Measurements from ENCODE around the gene ADAMTSL1. TPM values are rescaled to one million over a fixed set of nuclear protein-coding genes. Genes with fewer than 3 reads are reported as not detected.

Gene ADAMTSL1
- total RNA-seq, 2 experiments from 2014 or later = not detected

GRCh38 chr9:18727904-18728303 is 254.0 kb downstream of the ADAMTSL1 start:
- Mint-ChIP-seq H3K36me3 (ENCODE audit: low read depth) (no peaks in the 10 kb centered on the region), H3K27ac (no peak overlapping the region), H3K4me1 (no peaks in the 10 kb centered on the region), H3K4me3 (no peak overlapping the region), H3K27me3 (peaks cover 2% of the 10 kb centered on the region), H3K9me3 (no peaks in the 10 kb centered on the region)
- no peak for DNase-seq
- ChIA-PET POLR2A (no interaction called here), CTCF (no interaction called here)

- no peak overlapping the region for H3K4me3 Mint-ChIP-seq
- ChIA-PET POLR2A (no interaction called here), CTCF (no interaction called here)
- no peaks in the 10 kb centered on the region for H3K36me3 Mint-ChIP-seq (ENCODE audit: low read depth)
- H3K27ac Mint-ChIP-seq = no peak overlapping the region
- H3K9me3 Mint-ChIP-seq = no peaks in the 10 kb centered on the region
- H3K4me1 Mint-ChIP-seq = no peaks in the 10 kb centered on the region
- peaks cover 2% of the 10 kb centered on the region for H3K27me3 Mint-ChIP-seq
- no peak for DNase-seq
Observed at GRCh38 chr9:18728642-18729041, 254.7 kb downstream of the ADAMTSL1 start.

GRCh38 chr9:18730241-18730640 is 256.3 kb downstream of the ADAMTSL1 start:
- CTCF ChIA-PET = no interaction called here
- H3K9me3 Mint-ChIP-seq = no peaks in the 10 kb centered on the region
- H3K4me1 Mint-ChIP-seq = no peaks in the 10 kb centered on the region
- DNase-seq = no peak
- POLR2A ChIA-PET = no interaction called here
- no peaks in the 10 kb centered on the region for H3K36me3 Mint-ChIP-seq (ENCODE audit: low read depth)
- H3K27me3 Mint-ChIP-seq = peaks cover 2% of the 10 kb centered on the region
- no peak overlapping the region for H3K4me3 Mint-ChIP-seq
- H3K27ac Mint-ChIP-seq = no peak overlapping the region

- H3K27ac Mint-ChIP-seq = no peak overlapping the region
- no peaks in the 10 kb centered on the region for H3K9me3 Mint-ChIP-seq
- H3K27me3 Mint-ChIP-seq = peaks cover 10% of the 10 kb centered on the region
- no peaks in the 10 kb centered on the region for H3K4me1 Mint-ChIP-seq
- CTCF ChIA-PET = no interaction called here
- H3K36me3 Mint-ChIP-seq (ENCODE audit: low read depth) = no peaks in the 10 kb centered on the region
- H3K4me3 Mint-ChIP-seq = no peak overlapping the region
- DNase-seq = no peak
- POLR2A ChIA-PET = no interaction called here
Observed at GRCh38 chr9:18739127-18739526, 265.2 kb downstream of the ADAMTSL1 start.

GRCh38 chr9:18739641-18740318 is 265.8 kb downstream of the ADAMTSL1 start:
- no peak for DNase-seq
- H3K27me3 Mint-ChIP-seq = peaks cover 10% of the 10 kb centered on the region
- no peaks in the 10 kb centered on the region for H3K36me3 Mint-ChIP-seq (ENCODE audit: low read depth)
- H3K9me3 Mint-ChIP-seq = no peaks in the 10 kb centered on the region
- POLR2A ChIA-PET = no interaction called here
- no peak overlapping the region for H3K4me3 Mint-ChIP-seq
- CTCF ChIA-PET = no interaction called here
- no peak overlapping the region for H3K27ac Mint-ChIP-seq
- no peaks in the 10 kb centered on the region for H3K4me1 Mint-ChIP-seq

- CTCF ChIA-PET = no interaction called here
- POLR2A ChIA-PET = no interaction called here
- Mint-ChIP-seq H3K27me3 (peaks cover 13% of the 10 kb centered on the region), H3K4me3 (no peak overlapping the region), H3K9me3 (no peaks in the 10 kb centered on the region), H3K4me1 (no peaks in the 10 kb centered on the region), H3K36me3 (ENCODE audit: low read depth) (no peaks in the 10 kb centered on the region), H3K27ac (no peak overlapping the region)
- no peak for DNase-seq
Observed at GRCh38 chr9:18741359-18741758, 267.4 kb downstream of the ADAMTSL1 start.

GRCh38 chr9:18741945-18742344 is 268.0 kb downstream of the ADAMTSL1 start:
- no peak overlapping the region for H3K27ac Mint-ChIP-seq

GRCh38 chr9:18743421-18743820 is 269.5 kb downstream of the ADAMTSL1 start:
- DNase-seq = no peak
- Mint-ChIP-seq H3K36me3 (ENCODE audit: low read depth) (no peaks in the 10 kb centered on the region), H3K27ac (no peak overlapping the region), H3K4me3 (no peak overlapping the region), H3K4me1 (no peaks in the 10 kb centered on the region), H3K9me3 (no peaks in the 10 kb centered on the region), H3K27me3 (peaks cover 13% of the 10 kb centered on the region)
- ChIA-PET CTCF (no interaction called here), POLR2A (no interaction called here)

More at GRCh38 chr9:18741945-18742344, 268.0 kb downstream of the ADAMTSL1 start:
- H3K9me3 Mint-ChIP-seq = no peaks in the 10 kb centered on the region
- H3K4me3 Mint-ChIP-seq = no peak overlapping the region
- POLR2A ChIA-PET = no interaction called here
- DNase-seq = no peak
- H3K4me1 Mint-ChIP-seq = no peaks in the 10 kb centered on the region
- H3K36me3 Mint-ChIP-seq (ENCODE audit: low read depth) = no peaks in the 10 kb centered on the region
- peaks cover 13% of the 10 kb centered on the region for H3K27me3 Mint-ChIP-seq
- CTCF ChIA-PET = no interaction called here

GRCh38 chr9:18743971-18744370 is 270.0 kb downstream of the ADAMTSL1 start:
- peaks cover 13% of the 10 kb centered on the region for H3K27me3 Mint-ChIP-seq
- H3K4me1 Mint-ChIP-seq = no peaks in the 10 kb centered on the region
- H3K27ac Mint-ChIP-seq = no peak overlapping the region
- ChIA-PET POLR2A (no interaction called here), CTCF (no interaction called here)
- no peaks in the 10 kb centered on the region for H3K36me3 Mint-ChIP-seq (ENCODE audit: low read depth)
- no peaks in the 10 kb centered on the region for H3K9me3 Mint-ChIP-seq
- no peak for DNase-seq
- H3K4me3 Mint-ChIP-seq = no peak overlapping the region

- Mint-ChIP-seq H3K4me1 (no peaks in the 10 kb centered on the region), H3K27me3 (peaks cover 13% of the 10 kb centered on the region), H3K27ac (no peak overlapping the region), H3K9me3 (no peaks in the 10 kb centered on the region), H3K4me3 (no peak overlapping the region), H3K36me3 (ENCODE audit: low read depth) (no peaks in the 10 kb centered on the region)
- no peak for DNase-seq
- CTCF ChIA-PET = no interaction called here
- POLR2A ChIA-PET = no interaction called here
Observed at GRCh38 chr9:18745710-18746109, 271.8 kb downstream of the ADAMTSL1 start.

GRCh38 chr9:18746631-18747030 is 272.7 kb downstream of the ADAMTSL1 start:
- no peak overlapping the region for H3K27ac Mint-ChIP-seq
- ChIA-PET POLR2A (no interaction called here), CTCF (no interaction called here)
- DNase-seq = no peak
- no peaks in the 10 kb centered on the region for H3K36me3 Mint-ChIP-seq (ENCODE audit: low read depth)
- H3K4me3 Mint-ChIP-seq = no peak overlapping the region
- no peaks in the 10 kb centered on the region for H3K4me1 Mint-ChIP-seq
- H3K9me3 Mint-ChIP-seq = no peaks in the 10 kb centered on the region
- H3K27me3 Mint-ChIP-seq = peaks cover 13% of the 10 kb centered on the region

- Mint-ChIP-seq H3K27ac (no peak overlapping the region), H3K9me3 (no peaks in the 10 kb centered on the region), H3K4me1 (no peaks in the 10 kb centered on the region), H3K4me3 (no peak overlapping the region), H3K36me3 (ENCODE audit: low read depth) (no peaks in the 10 kb centered on the region), H3K27me3 (peaks cover 9% of the 10 kb centered on the region)
- ChIA-PET POLR2A (no interaction called here), CTCF (no interaction called here)
- DNase-seq = no peak
Observed at GRCh38 chr9:18747595-18747994, 273.6 kb downstream of the ADAMTSL1 start.

GRCh38 chr9:18748251-18748701 is 274.3 kb downstream of the ADAMTSL1 start:
- Mint-ChIP-seq H3K36me3 (ENCODE audit: low read depth) (no peaks in the 10 kb centered on the region), H3K9me3 (no peaks in the 10 kb centered on the region), H3K27me3 (peaks cover 6% of the 10 kb centered on the region), H3K27ac (no peak overlapping the region), H3K4me3 (no peak overlapping the region), H3K4me1 (no peaks in the 10 kb centered on the region)
- CTCF ChIA-PET = no interaction called here
- DNase-seq = no peak
- POLR2A ChIA-PET = no interaction called here

- no peak overlapping the region for H3K27ac Mint-ChIP-seq
- peaks cover 3% of the 10 kb centered on the region for H3K27me3 Mint-ChIP-seq
- no peaks in the 10 kb centered on the region for H3K36me3 Mint-ChIP-seq (ENCODE audit: low read depth)
- CTCF ChIA-PET = no interaction called here
- no peak overlapping the region for H3K4me3 Mint-ChIP-seq
- no peak for DNase-seq
- no peaks in the 10 kb centered on the region for H3K4me1 Mint-ChIP-seq
- POLR2A ChIA-PET = no interaction called here
- H3K9me3 Mint-ChIP-seq = no peaks in the 10 kb centered on the region
Observed at GRCh38 chr9:18749711-18750110, 275.8 kb downstream of the ADAMTSL1 start.
